Activated naive CD8-positive, alpha-beta T cell treated with anti-CD3 and anti-CD28 coated beads, Interleukin-2, amount 50 U/mL, for 24 hours (primary cell): ENCODE measurements around the gene POLD4.
A peak's percentile ranks its signal among the peaks of the same experiment; 100 is the strongest.

Source experiments
- ATAC-seq: fragments of 150-1000 bp; cut with Tn5 transposase; one replicate; pipeline ENCODE4 v1.10.0; 2021
- DNase-seq: peaks from one replicate; pipeline ENCODE4 v3.0.0; 2021
- H3K27ac Mint-ChIP-seq: one replicate; pipeline ENCODE4 v1.8.0; 2021; ENCODE audit warnings: mild to moderate bottlenecking, mixed read lengths
- H3K27me3 Mint-ChIP-seq: one replicate; pipeline ENCODE4 v1.8.0; 2021; ENCODE audit warnings: mixed read lengths
- H3K36me3 Mint-ChIP-seq: one replicate; pipeline ENCODE4 v1.8.0; 2021; ENCODE audit warnings: low read depth, mixed read lengths
- H3K4me1 Mint-ChIP-seq: one replicate; pipeline ENCODE4 v1.8.0; 2021; ENCODE audit warnings: mixed read lengths
- H3K4me3 Mint-ChIP-seq: one replicate; pipeline ENCODE4 v1.8.0; 2021; ENCODE audit warnings: mild to moderate bottlenecking, moderate library complexity, mixed read lengths
- H3K9me3 Mint-ChIP-seq: one replicate; pipeline ENCODE4 v1.8.0; 2021; ENCODE audit warnings: mixed read lengths

The POLD4 gene

DNA sequence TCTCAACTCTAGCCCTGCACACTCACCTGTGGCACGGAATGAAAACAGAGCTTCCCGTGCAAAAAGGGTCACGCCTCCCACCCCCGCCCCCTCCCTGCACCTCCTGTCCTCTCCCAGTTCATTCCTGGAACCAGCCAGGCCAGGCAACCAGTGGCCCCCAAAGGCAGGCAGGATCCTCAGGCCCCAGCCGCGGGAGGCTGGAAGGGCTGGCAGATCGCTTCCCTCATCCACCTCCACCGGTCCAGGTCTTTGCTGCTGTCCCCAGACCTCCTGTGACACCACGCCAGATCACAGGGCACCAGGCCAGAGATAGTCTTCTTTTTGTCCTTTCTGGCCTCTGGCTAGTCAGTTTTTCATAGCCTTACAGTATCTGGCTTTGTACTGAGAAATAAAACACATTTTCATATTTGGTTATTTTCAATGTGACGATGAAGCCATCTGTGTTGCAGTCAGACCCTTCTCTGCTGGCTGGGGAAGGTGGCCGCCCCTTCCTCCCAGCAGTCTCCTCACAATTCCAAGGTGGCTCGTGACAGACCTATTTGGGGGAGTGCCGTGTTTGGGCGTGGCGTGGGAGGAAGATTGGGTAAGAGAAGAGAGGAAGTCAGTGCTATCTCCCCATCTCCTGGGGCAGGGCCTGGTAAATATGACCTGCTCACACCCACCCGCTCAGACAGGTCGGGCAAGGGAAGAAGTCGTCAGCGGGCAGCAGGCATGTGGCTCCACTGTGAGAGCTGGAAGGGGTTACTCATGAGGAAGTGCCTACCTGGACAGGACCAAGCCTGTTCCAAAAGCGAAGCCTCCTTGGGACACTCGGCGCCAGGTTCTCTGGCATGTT lies 40.9 kb downstream of the POLD4 start:
- peaks cover 27% of the 10 kb centered on the region for H3K4me1 Mint-ChIP-seq
- H3K36me3 Mint-ChIP-seq, result no peaks in the 10 kb centered on the region
- no peak overlapping the region for H3K4me3 Mint-ChIP-seq
- H3K27me3 Mint-ChIP-seq, result no peaks in the 10 kb centered on the region
- no peak for ATAC-seq
- no peaks in the 10 kb centered on the region for H3K9me3 Mint-ChIP-seq
- H3K27ac Mint-ChIP-seq, result peak overlapping the region; percentile 67
- peak; percentile 38 for DNase-seq

DNA sequence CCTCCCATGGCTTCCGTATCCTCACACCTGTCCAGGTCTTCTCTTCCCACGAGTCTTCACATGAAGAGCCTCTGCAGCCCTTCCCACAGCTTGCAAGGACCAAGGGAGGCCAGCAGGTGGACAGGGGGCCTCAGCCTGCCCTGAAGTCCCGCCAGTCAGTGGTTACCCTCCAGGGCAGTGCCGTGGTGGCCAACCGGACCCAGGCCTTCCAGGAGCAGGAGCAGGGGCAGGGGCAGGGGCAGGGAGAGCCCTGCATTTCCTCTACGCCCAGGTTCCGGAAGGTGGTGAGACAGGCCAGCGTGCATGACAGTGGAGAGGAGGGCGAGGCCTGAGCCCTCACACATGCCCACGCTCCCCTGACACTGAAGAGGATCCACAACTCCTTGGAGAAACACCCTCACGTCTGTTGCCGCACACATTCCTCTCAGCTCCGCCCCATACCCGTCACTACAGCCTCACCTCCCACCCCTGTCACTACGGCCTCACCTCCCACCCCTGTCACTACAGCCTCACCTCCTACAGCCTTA lies 41.7 kb downstream of the POLD4 start:
- no peaks in the 10 kb centered on the region for H3K27me3 Mint-ChIP-seq
- ATAC-seq, result peak; percentile 9
- H3K36me3 Mint-ChIP-seq, result no peaks in the 10 kb centered on the region
- H3K27ac Mint-ChIP-seq, result no peak overlapping the region
- H3K4me3 Mint-ChIP-seq, result no peak overlapping the region
- no peak for DNase-seq
- H3K4me1 Mint-ChIP-seq, result peaks cover 23% of the 10 kb centered on the region
- H3K9me3 Mint-ChIP-seq, result no peaks in the 10 kb centered on the region

DNA sequence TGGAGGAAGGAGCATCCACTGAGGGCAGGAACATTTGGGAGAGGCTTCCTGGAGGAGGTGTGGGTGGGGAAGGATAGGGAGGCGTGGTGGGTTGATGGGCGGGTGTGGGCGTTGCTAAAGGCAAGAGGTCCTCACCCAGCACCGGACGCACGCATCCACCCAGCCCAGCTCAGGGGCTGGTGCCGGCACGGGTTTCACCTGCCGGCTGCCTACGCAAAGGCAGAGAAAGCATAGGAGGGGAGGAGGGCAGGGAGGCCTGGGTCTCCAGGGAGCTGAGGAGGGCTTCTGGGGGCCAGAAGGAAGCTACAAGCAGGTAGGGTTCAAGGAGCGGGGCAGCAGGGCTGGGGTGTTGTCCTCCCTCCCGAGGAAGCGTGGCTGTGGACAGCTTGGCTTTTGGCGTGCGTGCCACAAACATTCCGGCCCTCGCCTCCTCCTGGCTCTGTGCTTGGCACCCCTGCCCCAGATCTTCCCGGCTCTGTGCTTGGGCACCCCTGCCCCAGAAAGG lies 42.2 kb downstream of the POLD4 start:
- no peaks in the 10 kb centered on the region for H3K27me3 Mint-ChIP-seq
- no peak overlapping the region for H3K27ac Mint-ChIP-seq
- H3K4me3 Mint-ChIP-seq, result no peak overlapping the region
- no peaks in the 10 kb centered on the region for H3K36me3 Mint-ChIP-seq
- H3K9me3 Mint-ChIP-seq, result no peaks in the 10 kb centered on the region
- ATAC-seq (no peak), DNase-seq (no peak)
- peaks cover 23% of the 10 kb centered on the region for H3K4me1 Mint-ChIP-seq

DNA sequence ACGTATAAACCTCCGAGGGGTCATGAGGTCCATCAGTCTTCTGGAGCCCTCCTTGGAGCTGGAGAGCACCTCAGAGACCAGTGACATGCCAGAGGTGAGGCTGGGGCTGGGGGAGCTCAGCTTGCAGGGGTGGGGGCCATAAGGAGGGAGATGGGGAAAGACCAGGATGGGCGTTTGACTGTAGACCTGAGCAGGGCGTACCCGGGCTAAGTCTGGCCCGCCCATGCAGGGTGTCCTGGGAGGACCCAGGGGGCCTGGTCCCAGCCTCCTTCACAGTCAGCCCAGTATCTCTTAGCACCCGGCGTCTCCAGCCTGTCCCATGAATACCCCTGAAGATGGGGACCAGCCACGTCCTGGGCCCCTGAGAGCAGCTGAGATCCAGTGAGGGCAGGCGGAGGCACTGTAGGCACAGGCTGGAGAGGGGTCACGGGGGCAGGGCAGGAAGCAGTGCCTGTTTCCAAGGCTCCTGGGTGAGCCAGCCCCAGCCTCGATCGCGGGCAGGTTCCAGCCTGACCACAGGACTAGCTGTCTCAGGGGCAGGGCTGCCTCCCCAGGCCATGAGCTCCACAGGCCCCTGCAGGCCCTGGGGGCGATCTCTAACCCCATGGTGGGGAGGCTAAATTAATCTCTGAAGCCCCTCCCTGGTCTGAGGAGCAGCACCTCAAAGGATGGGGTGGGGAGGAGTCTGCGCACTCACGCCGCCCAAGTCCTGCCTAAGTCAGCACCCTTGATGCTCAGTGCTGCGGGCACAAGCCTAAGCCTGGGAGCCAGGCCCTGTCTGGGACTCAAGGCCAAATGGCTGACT lies 42.9 kb downstream of the POLD4 start:
- DNase-seq, result no peak
- no peak overlapping the region for H3K4me3 Mint-ChIP-seq
- H3K9me3 Mint-ChIP-seq, result no peaks in the 10 kb centered on the region
- no peaks in the 10 kb centered on the region for H3K27me3 Mint-ChIP-seq
- H3K4me1 Mint-ChIP-seq, result peaks cover 23% of the 10 kb centered on the region
- ATAC-seq, result no peak
- no peaks in the 10 kb centered on the region for H3K36me3 Mint-ChIP-seq
- no peak overlapping the region for H3K27ac Mint-ChIP-seq

- H3K27me3 Mint-ChIP-seq, result no peaks in the 10 kb centered on the region
- ATAC-seq (no peak), DNase-seq (no peak)
- no peaks in the 10 kb centered on the region for H3K9me3 Mint-ChIP-seq
- no peak overlapping the region for H3K4me3 Mint-ChIP-seq
- H3K4me1 Mint-ChIP-seq, result peaks cover 23% of the 10 kb centered on the region
- no peak overlapping the region for H3K27ac Mint-ChIP-seq
- no peaks in the 10 kb centered on the region for H3K36me3 Mint-ChIP-seq
Observed at GRCh38 chr11:67309661-67310061, 43.7 kb downstream of the POLD4 start.

- no peak for DNase-seq
- no peaks in the 10 kb centered on the region for H3K36me3 Mint-ChIP-seq
Observed at GRCh38 chr11:67309166-67309565, 44.2 kb downstream of the POLD4 start.

GRCh38 chr11:67308031-67308866 lies 45.1 kb downstream of the POLD4 start:
- Mint-ChIP-seq H3K36me3 (no peaks in the 10 kb centered on the region), H3K4me3 (no peak overlapping the region), H3K4me1 (peaks cover 19% of the 10 kb centered on the region), H3K27me3 (no peaks in the 10 kb centered on the region), H3K9me3 (no peaks in the 10 kb centered on the region), H3K27ac (no peak overlapping the region)
- ATAC-seq (no peak), DNase-seq (no peak)

More at GRCh38 chr11:67309166-67309565, 44.2 kb downstream of the POLD4 start:
- H3K4me1 Mint-ChIP-seq, result peaks cover 23% of the 10 kb centered on the region
- H3K4me3 Mint-ChIP-seq, result no peak overlapping the region
- no peak for ATAC-seq
- no peaks in the 10 kb centered on the region for H3K27me3 Mint-ChIP-seq
- H3K27ac Mint-ChIP-seq, result no peak overlapping the region
- H3K9me3 Mint-ChIP-seq, result no peaks in the 10 kb centered on the region

- no peak overlapping the region for H3K27ac Mint-ChIP-seq
- no peaks in the 10 kb centered on the region for H3K9me3 Mint-ChIP-seq
- no peak overlapping the region for H3K4me3 Mint-ChIP-seq
- DNase-seq (no peak), ATAC-seq (no peak)
- no peaks in the 10 kb centered on the region for H3K27me3 Mint-ChIP-seq
- H3K36me3 Mint-ChIP-seq, result no peaks in the 10 kb centered on the region
- H3K4me1 Mint-ChIP-seq, result peaks cover 15% of the 10 kb centered on the region
Observed at GRCh38 chr11:67307545-67308001, 45.8 kb downstream of the POLD4 start.

DNA sequence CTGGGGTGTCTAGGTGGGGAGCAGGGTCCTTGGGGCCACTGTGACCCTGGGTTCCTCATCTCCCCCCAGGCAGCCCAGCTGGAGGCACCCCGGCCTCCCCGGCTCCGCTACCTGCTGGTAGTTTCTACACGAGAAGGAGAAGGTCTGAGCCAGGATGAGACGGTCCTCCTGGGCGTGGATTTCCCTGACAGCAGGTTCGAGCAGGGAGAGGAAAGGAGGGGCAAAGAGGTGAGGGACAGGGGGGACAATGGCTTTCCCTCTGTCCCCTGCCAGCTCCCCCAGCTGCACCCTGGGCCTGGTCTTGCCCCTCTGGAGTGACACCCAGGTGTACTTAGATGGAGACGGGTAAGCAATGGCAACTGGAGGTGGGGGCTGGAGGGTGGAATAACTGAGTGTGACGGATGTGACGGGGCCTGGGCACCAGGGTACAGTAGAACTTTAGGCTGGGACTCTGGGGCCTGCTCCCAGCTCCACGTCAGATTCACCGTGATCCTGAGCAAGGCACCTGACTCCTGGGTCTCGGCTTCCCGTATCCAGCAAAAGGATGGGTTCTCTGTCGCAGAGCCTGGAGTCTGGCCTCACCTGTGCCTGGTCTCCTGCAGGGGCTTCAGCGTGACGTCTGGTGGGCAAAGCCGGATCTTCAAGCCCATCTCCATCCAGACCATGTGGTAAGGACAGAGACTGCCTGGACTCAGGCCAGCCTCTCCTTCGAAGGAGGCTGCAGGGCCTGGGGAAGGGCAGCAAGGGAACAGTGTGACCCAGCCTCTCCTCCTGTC lies 46.4 kb downstream of the POLD4 start:
- H3K4me1 Mint-ChIP-seq, result peaks cover 11% of the 10 kb centered on the region
- DNase-seq (no peak), ATAC-seq (no peak)
- H3K36me3 Mint-ChIP-seq, result no peaks in the 10 kb centered on the region
- no peak overlapping the region for H3K27ac Mint-ChIP-seq
- no peaks in the 10 kb centered on the region for H3K9me3 Mint-ChIP-seq
- no peak overlapping the region for H3K4me3 Mint-ChIP-seq
- H3K27me3 Mint-ChIP-seq, result no peaks in the 10 kb centered on the region

GRCh38 chr11:67304511-67305113 lies 48.7 kb downstream of the POLD4 start:
- ATAC-seq, result no peak
- no peaks in the 10 kb centered on the region for H3K27me3 Mint-ChIP-seq
- peak overlapping the region; percentile 36 for H3K27ac Mint-ChIP-seq

GRCh38 chr11:67303835-67304411 lies 49.4 kb downstream of the POLD4 start:
- no peak overlapping the region for H3K27ac Mint-ChIP-seq
- H3K9me3 Mint-ChIP-seq, result no peaks in the 10 kb centered on the region
- DNase-seq (no peak), ATAC-seq (peak; percentile 5)
- no peaks in the 10 kb centered on the region for H3K27me3 Mint-ChIP-seq
- peaks cover 5% of the 10 kb centered on the region for H3K4me1 Mint-ChIP-seq
- peak overlapping the region; percentile 32 for H3K4me3 Mint-ChIP-seq
- H3K36me3 Mint-ChIP-seq, result peaks cover 2% of the 10 kb centered on the region

More at GRCh38 chr11:67304511-67305113, 48.7 kb downstream of the POLD4 start:
- Mint-ChIP-seq H3K4me1 (peaks cover 5% of the 10 kb centered on the region), H3K9me3 (no peaks in the 10 kb centered on the region), H3K4me3 (peak overlapping the region; percentile 32), H3K36me3 (no peaks in the 10 kb centered on the region)
- DNase-seq, result no peak

- Mint-ChIP-seq H3K9me3 (no peaks in the 10 kb centered on the region), H3K4me3 (peak within 1 kb of the TSS; percentile 32), H3K4me1 (peaks cover 7% of the 10 kb centered on the region), H3K27ac (no peak within 1 kb of the TSS), H3K36me3 (peaks cover 7% of the 10 kb centered on the region), H3K27me3 (no peaks in the 10 kb centered on the region)
- DNase-seq (peak; percentile 53), ATAC-seq (peak; percentile 84)
Observed at GRCh38 chr11:67303132-67303834, 50.1 kb downstream of the POLD4 start, which contains the start of gene SSH3. TSS of gene SSH3 (plus strand) at chr11:67303530. CDS start at chr11:67303626, 96 bp downstream.
